ENCODE measurements around the gene MRPS2.

- TF ChIP-seq, protein P1, sequence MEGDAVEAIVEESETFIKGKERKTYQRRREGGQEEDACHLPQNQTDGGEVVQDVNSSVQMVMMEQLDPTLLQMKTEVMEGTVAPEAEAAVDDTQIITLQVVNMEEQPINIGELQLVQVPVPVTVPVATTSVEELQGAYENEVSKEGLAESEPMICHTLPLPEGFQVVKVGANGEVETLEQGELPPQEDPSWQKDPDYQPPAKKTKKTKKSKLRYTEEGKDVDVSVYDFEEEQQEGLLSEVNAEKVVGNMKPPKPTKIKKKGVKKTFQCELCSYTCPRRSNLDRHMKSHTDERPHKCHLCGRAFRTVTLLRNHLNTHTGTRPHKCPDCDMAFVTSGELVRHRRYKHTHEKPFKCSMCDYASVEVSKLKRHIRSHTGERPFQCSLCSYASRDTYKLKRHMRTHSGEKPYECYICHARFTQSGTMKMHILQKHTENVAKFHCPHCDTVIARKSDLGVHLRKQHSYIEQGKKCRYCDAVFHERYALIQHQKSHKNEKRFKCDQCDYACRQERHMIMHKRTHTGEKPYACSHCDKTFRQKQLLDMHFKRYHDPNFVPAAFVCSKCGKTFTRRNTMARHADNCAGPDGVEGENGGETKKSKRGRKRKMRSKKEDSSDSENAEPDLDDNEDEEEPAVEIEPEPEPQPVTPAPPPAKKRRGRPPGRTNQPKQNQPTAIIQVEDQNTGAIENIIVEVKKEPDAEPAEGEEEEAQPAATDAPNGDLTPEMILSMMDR (IDR thresholded peaks at IDR 0.05) = no peak
- TF ChIP-seq POLR2A (IDR thresholded peaks at IDR 0.05) = no peak
Measured at GRCh38 chr9:135531096-135531495, 30.6 kb downstream of the MRPS2 start.

Measured in heart left ventricle (tissue), 13 donors.